ENCODE measurements around the gene CADM2. TPM values are rescaled to one million over a fixed set of nuclear protein-coding genes. Genes with fewer than 3 reads are reported as not detected.
A peak's percentile ranks its signal among the peaks of the same experiment; 100 is the strongest.

The CADM2 gene
- total RNA-seq, 1 donor from 2014 or later: 2.1 TPM

- DNase-seq (ENCODE audit: low read depth): no peak
Measured at GRCh38 chr3:85554153-85554552, 595.4 kb downstream of the CADM2 start.

- DNase-seq (ENCODE audit: low read depth): peak; percentile 22
Measured at GRCh38 chr3:85560088-85560785, 601.4 kb downstream of the CADM2 start.

- peak; percentile 50 for DNase-seq (ENCODE audit: low read depth)
Measured at GRCh38 chr3:85567071-85567676, 608.4 kb downstream of the CADM2 start.

- no peak for DNase-seq (ENCODE audit: low read depth)
Measured at GRCh38 chr3:85570819-85571218, 612.0 kb downstream of the CADM2 start.

GRCh38 chr3:85571835-85572234 lies 613.0 kb downstream of the CADM2 start:
- peak; percentile 55 for DNase-seq (ENCODE audit: low read depth)

GRCh38 chr3:85572426-85572825 lies 613.6 kb downstream of the CADM2 start:
- DNase-seq (ENCODE audit: low read depth): peak; percentile 11

- DNase-seq (ENCODE audit: low read depth): no peak
Measured at GRCh38 chr3:85572978-85573377, 614.2 kb downstream of the CADM2 start.

GRCh38 chr3:85574006-85574705 lies 615.4 kb downstream of the CADM2 start:
- DNase-seq (ENCODE audit: low read depth): no peak

- DNase-seq (ENCODE audit: low read depth): peak; percentile 67
Measured at GRCh38 chr3:85576091-85576690, 617.4 kb downstream of the CADM2 start.

GRCh38 chr3:85576697-85577200 lies 618.0 kb downstream of the CADM2 start:
- no peak for DNase-seq (ENCODE audit: low read depth)

- DNase-seq (ENCODE audit: low read depth): no peak
Measured at GRCh38 chr3:85584779-85585356, 626.1 kb downstream of the CADM2 start.

GRCh38 chr3:85586018-85586417 lies 627.2 kb downstream of the CADM2 start:
- no peak for DNase-seq (ENCODE audit: low read depth)

- peak; percentile 38 for DNase-seq (ENCODE audit: low read depth)
Measured at GRCh38 chr3:85589145-85589544, 630.4 kb downstream of the CADM2 start.

- DNase-seq (ENCODE audit: low read depth): no peak
Measured at GRCh38 chr3:85591451-85591850, 632.7 kb downstream of the CADM2 start.

- no peak for DNase-seq (ENCODE audit: low read depth)
Measured at GRCh38 chr3:85592256-85592655, 633.5 kb downstream of the CADM2 start.

GRCh38 chr3:85594676-85595075 lies 635.9 kb downstream of the CADM2 start:
- no peak for DNase-seq (ENCODE audit: low read depth)

- no peak for DNase-seq (ENCODE audit: low read depth)
Measured at GRCh38 chr3:85603378-85603777, 644.6 kb downstream of the CADM2 start.

- no peak for DNase-seq (ENCODE audit: low read depth)
Measured at GRCh38 chr3:85604641-85605040, 645.9 kb downstream of the CADM2 start.

GRCh38 chr3:85605066-85605465 lies 646.3 kb downstream of the CADM2 start:
- no peak for DNase-seq (ENCODE audit: low read depth)

- no peak for DNase-seq (ENCODE audit: low read depth)
Measured at GRCh38 chr3:85626662-85627061, 667.9 kb downstream of the CADM2 start.

- no peak for DNase-seq (ENCODE audit: low read depth)
Measured at GRCh38 chr3:85627932-85628331, 669.1 kb downstream of the CADM2 start.
